ENCODE results near the gene XG. TPM values are rescaled to one million over a fixed set of nuclear protein-coding genes. Genes with fewer than 3 reads are reported as not detected.

XG gene
- total RNA-seq, 1 donor from 2014 or later = 0.33 TPM

- no peaks in the 10 kb centered on the region for H3K36me3 ChIP-seq (ENCODE audit: control insufficient read depth, insufficient read depth, low read length)
- TF ChIP-seq, protein P1, sequence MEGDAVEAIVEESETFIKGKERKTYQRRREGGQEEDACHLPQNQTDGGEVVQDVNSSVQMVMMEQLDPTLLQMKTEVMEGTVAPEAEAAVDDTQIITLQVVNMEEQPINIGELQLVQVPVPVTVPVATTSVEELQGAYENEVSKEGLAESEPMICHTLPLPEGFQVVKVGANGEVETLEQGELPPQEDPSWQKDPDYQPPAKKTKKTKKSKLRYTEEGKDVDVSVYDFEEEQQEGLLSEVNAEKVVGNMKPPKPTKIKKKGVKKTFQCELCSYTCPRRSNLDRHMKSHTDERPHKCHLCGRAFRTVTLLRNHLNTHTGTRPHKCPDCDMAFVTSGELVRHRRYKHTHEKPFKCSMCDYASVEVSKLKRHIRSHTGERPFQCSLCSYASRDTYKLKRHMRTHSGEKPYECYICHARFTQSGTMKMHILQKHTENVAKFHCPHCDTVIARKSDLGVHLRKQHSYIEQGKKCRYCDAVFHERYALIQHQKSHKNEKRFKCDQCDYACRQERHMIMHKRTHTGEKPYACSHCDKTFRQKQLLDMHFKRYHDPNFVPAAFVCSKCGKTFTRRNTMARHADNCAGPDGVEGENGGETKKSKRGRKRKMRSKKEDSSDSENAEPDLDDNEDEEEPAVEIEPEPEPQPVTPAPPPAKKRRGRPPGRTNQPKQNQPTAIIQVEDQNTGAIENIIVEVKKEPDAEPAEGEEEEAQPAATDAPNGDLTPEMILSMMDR (IDR thresholded peaks at IDR 0.05; ENCODE audit: insufficient read depth, low read length, poor library complexity, severe bottlenecking) = no peak
- no peak for DNase-seq (ENCODE audit: low read depth)
Observed at GRCh38 chrX:2857566-2857965, 105.7 kb downstream of the XG start.

DNA sequence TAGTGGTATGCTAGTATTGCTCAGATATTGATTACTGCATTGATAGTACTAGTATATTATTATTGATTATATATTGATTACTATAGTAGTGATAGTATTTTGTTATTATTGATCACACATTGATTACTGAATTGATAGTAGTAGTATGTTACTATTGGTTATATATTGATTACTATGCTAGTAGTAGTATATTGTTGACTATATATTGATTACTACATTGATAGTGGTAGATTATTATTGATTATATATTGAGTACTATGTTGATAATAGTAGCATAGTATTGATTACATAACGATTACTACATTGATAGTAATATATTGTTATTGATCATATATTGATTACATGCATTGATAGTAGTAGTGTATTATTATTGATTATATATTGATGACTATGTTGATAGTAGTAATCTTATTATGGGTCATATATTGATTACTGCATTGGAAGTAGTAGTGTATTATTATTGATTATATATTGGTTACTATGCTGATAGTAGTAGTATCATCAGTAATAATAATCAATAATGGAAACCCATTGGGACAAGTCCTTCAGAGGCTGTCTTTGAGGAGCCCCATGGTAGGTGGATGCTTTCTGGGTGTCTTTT, 107.5 kb downstream of the XG start:
- DNase-seq (ENCODE audit: low read depth) = no peak
- TF ChIP-seq, protein P1 (IDR thresholded peaks at IDR 0.05; ENCODE audit: insufficient read depth, low read length, poor library complexity, severe bottlenecking) = no peak
- Histone ChIP-seq H3K36me3 (ENCODE audit: control insufficient read depth, insufficient read depth, low read length) (no peaks in the 10 kb centered on the region), H3K27me3 (ENCODE audit: control insufficient read depth, insufficient read depth, low read length) (no peaks in the 10 kb centered on the region), H3K4me3 (ENCODE audit: low read depth, low read length) (no peak overlapping the region)

More at GRCh38 chrX:2857566-2857965, 105.7 kb downstream of the XG start:
- no peaks in the 10 kb centered on the region for H3K27me3 ChIP-seq (ENCODE audit: control insufficient read depth, insufficient read depth, low read length)
- no peak overlapping the region for H3K4me3 ChIP-seq (ENCODE audit: low read depth, low read length)

DNA sequence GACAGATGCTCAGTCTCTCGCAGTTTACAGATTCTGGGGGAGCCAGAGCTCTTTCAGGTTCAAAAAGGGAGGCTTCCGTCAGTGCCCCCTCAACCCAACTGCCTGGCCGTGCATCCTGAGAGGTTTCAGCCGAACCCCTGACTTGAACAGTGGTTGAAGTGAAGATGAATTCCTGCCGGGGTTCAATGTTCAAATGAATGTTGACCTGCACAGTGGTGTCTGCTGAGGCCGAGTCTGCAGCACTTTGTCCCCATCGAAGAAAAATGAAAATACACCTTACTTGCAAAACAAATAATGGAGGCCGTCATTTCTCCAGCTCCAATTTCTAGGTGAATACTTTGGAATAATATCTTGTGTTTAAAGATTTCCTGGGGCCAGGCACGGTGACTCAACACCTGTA, 110.6 kb downstream of the XG start:
- no peak for DNase-seq (ENCODE audit: low read depth)
- Histone ChIP-seq H3K36me3 (ENCODE audit: control insufficient read depth, insufficient read depth, low read length) (no peaks in the 10 kb centered on the region), H3K4me3 (ENCODE audit: low read depth, low read length) (no peak overlapping the region), H3K27me3 (ENCODE audit: control insufficient read depth, insufficient read depth, low read length) (no peaks in the 10 kb centered on the region)
- TF ChIP-seq, protein P1 (IDR thresholded peaks at IDR 0.05; ENCODE audit: insufficient read depth, low read length, poor library complexity, severe bottlenecking) = no peak

GRCh38 chrX:2863646-2864045, 111.8 kb downstream of the XG start:
- no peak overlapping the region for H3K4me3 ChIP-seq (ENCODE audit: low read depth, low read length)
- DNase-seq (ENCODE audit: low read depth) = no peak
- TF ChIP-seq, protein P1 (IDR thresholded peaks at IDR 0.05; ENCODE audit: insufficient read depth, low read length, poor library complexity, severe bottlenecking) = no peak
- no peaks in the 10 kb centered on the region for H3K36me3 ChIP-seq (ENCODE audit: control insufficient read depth, insufficient read depth, low read length)
- no peaks in the 10 kb centered on the region for H3K27me3 ChIP-seq (ENCODE audit: control insufficient read depth, insufficient read depth, low read length)

Other genes with a start within 250 kb of the XG start
- 152 and 155 TPM in 2 replicates for gene CD99, start 60.7 kb upstream of the XG start, total RNA-seq
- 2.2 and 2.5 TPM in 2 replicates for gene GYG2, start 76.9 kb downstream of the XG start, total RNA-seq
- gene ARSD, start 177.3 kb downstream of the XG start, total RNA-seq = 25.8 and 30.9 TPM in 2 replicates